Measurements from ENCODE around the gene DEUP1. TPM values are rescaled to one million over a fixed set of nuclear protein-coding genes. Genes with fewer than 3 reads are reported as not detected.

Gene DEUP1
- total and polyA plus RNA-seq, 9 of the 15 experiments (the other 6 are each of a cell fraction or from before 2014, with no cell fraction given): 1.4 to 10.9 (median 9.3) TPM

DNA sequence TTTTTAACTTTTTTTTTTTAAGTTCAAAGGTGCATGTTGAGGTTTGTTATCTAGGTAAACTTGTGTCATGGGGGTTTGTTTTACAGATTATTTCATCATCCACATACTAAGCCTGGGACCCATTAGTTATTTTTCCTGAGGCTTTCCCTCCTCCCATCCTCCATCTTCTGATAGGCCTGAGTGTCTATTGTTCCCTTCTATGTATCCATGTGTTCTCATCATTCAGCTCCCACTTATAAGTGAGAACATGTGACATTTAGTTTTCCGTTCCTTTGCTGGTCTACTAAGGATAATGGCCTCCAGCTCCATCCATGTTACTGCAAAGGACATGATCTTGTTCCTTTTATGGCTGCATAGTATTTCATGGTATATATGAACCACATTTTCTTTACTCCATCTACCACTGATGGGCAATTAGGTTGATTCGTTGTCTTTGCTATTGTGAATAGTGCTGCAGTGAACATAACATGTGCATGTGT, 14.4 kb downstream of the DEUP1 start (continued):
- TF ChIP-seq CUX1 (CRISPR knock-in tag; IDR thresholded peaks at IDR 0.05) (no peak), KLF6 (CRISPR knock-in tag; IDR thresholded peaks at IDR 0.05; ENCODE audit: borderline replicate concordance) (no peak; the same call in 1 of the 2 replicates), ZNF76 (CRISPR knock-in tag; IDR thresholded peaks at IDR 0.05; ENCODE audit: borderline replicate concordance) (0 out of 2 replicates have a peak, but pooled peaks have one; percentile 52), ZBED1 (IDR thresholded peaks at IDR 0.05) (no peak), HMBOX1 (IDR thresholded peaks at IDR 0.05) (0 out of 2 replicates have a peak, but pooled peaks have one; percentile 18), MAX (CRISPR knock-in tag; IDR thresholded peaks at IDR 0.05) (no peak)
